ENCODE results near the gene AAK1. TPM values are rescaled to one million over a fixed set of nuclear protein-coding genes. Genes with fewer than 3 reads are reported as not detected.

AAK1 gene
- total RNA-seq, 1 experiment from 2014 or later: 75.8 TPM

DNA sequence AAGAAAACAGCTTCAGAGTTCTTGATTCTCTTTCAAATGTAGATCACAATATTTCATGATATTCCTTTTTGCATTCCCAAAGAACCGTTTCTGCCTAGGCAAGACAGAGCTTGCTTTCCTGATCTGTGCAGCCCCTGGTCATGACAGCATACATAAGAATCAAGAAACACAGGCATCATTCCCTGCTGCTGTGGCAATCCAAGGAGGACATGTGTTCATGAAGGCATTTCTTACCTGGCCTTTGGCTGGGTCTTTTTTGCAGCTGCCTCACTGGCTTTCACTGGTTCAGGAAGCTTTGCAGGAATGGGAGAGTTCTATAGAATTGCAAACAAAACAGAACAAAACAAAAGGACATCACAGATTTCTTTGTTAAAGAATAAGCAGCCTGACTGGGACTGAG lies 118.7 kb downstream of the AAK1 start:
- no peaks in the 10 kb centered on the region for H3K9me3 Mint-ChIP-seq (ENCODE audit: unreplicated experiment)
- H3K4me1 Mint-ChIP-seq (ENCODE audit: insufficient read depth, unreplicated experiment): no peaks in the 10 kb centered on the region
- intact Hi-C loops (cut with micrococcal nuclease): no loop called here
- TF ChIP-seq, protein P1, sequence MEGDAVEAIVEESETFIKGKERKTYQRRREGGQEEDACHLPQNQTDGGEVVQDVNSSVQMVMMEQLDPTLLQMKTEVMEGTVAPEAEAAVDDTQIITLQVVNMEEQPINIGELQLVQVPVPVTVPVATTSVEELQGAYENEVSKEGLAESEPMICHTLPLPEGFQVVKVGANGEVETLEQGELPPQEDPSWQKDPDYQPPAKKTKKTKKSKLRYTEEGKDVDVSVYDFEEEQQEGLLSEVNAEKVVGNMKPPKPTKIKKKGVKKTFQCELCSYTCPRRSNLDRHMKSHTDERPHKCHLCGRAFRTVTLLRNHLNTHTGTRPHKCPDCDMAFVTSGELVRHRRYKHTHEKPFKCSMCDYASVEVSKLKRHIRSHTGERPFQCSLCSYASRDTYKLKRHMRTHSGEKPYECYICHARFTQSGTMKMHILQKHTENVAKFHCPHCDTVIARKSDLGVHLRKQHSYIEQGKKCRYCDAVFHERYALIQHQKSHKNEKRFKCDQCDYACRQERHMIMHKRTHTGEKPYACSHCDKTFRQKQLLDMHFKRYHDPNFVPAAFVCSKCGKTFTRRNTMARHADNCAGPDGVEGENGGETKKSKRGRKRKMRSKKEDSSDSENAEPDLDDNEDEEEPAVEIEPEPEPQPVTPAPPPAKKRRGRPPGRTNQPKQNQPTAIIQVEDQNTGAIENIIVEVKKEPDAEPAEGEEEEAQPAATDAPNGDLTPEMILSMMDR (IDR thresholded peaks at IDR 0.05; ENCODE audit: unreplicated experiment): no peak
- no peak overlapping the region for H3K4me3 Mint-ChIP-seq (ENCODE audit: unreplicated experiment)
- H3K36me3 Mint-ChIP-seq (ENCODE audit: insufficient read depth, unreplicated experiment): peaks cover 71% of the 10 kb centered on the region
- POLR2A ChIA-PET: interaction anchor here (0.6 to 1.2 kb wide), 2 partner anchors 24 to 144 kb away, joined by 3 read pairs; no protein-coding TSS in a partner anchor
- CTCF ChIA-PET: interaction anchor here (0.6 to 1.2 kb wide), 3 partner anchors 26 to 231 kb away, joined by 3 to 4 read pairs (median 4); no protein-coding TSS in a partner anchor
- H3K27me3 Mint-ChIP-seq (ENCODE audit: insufficient read depth, unreplicated experiment): no peaks in the 10 kb centered on the region
- DNase-seq (ENCODE audit: unreplicated experiment): no peak
- BruUV-seq (replicated peaks): no TSS peak
- H3K27ac Mint-ChIP-seq (ENCODE audit: low read depth, unreplicated experiment): no peak overlapping the region

DNA sequence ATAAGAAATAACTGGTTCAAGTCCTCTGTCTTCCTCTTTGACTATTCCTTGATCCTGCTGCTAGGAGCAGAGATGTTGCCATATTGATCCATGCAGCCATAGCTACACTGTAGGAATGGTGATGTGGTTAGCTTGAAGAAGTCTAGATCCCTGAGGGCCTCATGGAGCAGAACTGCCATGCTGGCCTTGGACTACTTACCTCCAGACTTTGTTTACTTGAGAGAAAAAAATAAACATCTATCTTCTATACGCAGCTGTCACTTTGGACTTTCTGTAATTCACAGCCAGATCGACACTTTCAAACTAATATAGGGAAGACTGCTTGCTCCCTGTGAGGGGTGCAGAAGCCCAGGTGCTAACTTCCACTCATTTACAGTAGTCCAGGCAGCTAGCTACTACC lies 121.8 kb downstream of the AAK1 start:
- TF ChIP-seq, protein P1 (IDR thresholded peaks at IDR 0.05; ENCODE audit: unreplicated experiment): no peak
- no peak overlapping the region for H3K27ac Mint-ChIP-seq (ENCODE audit: low read depth, unreplicated experiment)
- no peak for DNase-seq (ENCODE audit: unreplicated experiment)
- H3K4me1 Mint-ChIP-seq (ENCODE audit: insufficient read depth, unreplicated experiment): no peaks in the 10 kb centered on the region
- POLR2A ChIA-PET: no interaction called here
- intact Hi-C loops (cut with micrococcal nuclease): no loop called here
- no peaks in the 10 kb centered on the region for H3K27me3 Mint-ChIP-seq (ENCODE audit: insufficient read depth, unreplicated experiment)
- H3K4me3 Mint-ChIP-seq (ENCODE audit: unreplicated experiment): no peak overlapping the region
- no peaks in the 10 kb centered on the region for H3K9me3 Mint-ChIP-seq (ENCODE audit: unreplicated experiment)
- H3K36me3 Mint-ChIP-seq (ENCODE audit: insufficient read depth, unreplicated experiment): peaks cover 91% of the 10 kb centered on the region
- no TSS peak for BruUV-seq (replicated peaks)
- CTCF ChIA-PET: no interaction called here

DNA sequence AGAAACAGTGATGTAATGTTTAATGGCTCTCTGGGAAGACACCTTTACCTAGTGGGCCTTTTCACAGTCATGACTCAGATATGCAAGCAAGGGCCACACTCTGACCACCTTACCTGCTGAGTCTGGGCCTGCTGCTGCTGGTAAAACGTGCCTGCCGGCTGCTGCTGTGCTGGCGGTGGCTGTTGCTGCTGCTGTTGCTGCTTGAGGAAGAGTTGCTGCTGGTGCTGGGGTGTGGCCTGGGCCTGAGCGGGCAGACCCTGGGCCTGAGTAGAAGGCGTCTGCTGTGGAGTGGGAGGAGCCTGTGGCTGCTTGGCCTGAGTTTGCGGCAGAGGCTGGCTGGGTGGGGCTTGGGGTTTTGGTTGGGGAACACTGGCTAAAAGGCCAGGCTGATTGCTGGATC lies 124.7 kb downstream of the AAK1 start:
- no peak overlapping the region for H3K4me3 Mint-ChIP-seq (ENCODE audit: unreplicated experiment)
- TF ChIP-seq, protein P1 (IDR thresholded peaks at IDR 0.05; ENCODE audit: unreplicated experiment): no peak
- no TSS peak for BruUV-seq (replicated peaks)
- no peak for DNase-seq (ENCODE audit: unreplicated experiment)
- H3K27me3 Mint-ChIP-seq (ENCODE audit: insufficient read depth, unreplicated experiment): no peaks in the 10 kb centered on the region
- no peak overlapping the region for H3K27ac Mint-ChIP-seq (ENCODE audit: low read depth, unreplicated experiment)
- H3K9me3 Mint-ChIP-seq (ENCODE audit: unreplicated experiment): no peaks in the 10 kb centered on the region
- intact Hi-C loops (cut with micrococcal nuclease): no loop called here
- ChIA-PET CTCF (no interaction called here), POLR2A (no interaction called here)
- H3K4me1 Mint-ChIP-seq (ENCODE audit: insufficient read depth, unreplicated experiment): no peaks in the 10 kb centered on the region
- H3K36me3 Mint-ChIP-seq (ENCODE audit: insufficient read depth, unreplicated experiment): peaks cover 89% of the 10 kb centered on the region

DNA sequence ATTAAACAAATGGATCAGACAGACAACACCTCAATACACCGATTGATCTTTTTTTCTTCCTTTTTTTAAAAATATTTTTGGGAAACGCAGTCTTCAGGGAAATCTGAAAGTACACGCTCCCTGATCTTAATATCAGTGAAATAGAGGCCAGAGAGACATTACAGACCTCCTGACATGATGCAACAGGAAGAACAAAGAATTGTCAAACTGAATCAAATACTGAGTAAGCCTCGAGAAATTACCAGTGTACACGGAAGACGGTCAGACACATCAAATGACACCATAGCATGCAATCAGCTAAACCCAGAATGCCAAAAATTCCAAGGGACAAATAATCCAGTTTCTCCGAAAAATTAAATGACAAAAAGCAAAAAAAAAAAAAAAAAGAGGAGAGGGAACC lies 126.1 kb downstream of the AAK1 start:
- ChIA-PET CTCF (interaction anchor here (0.6 to 0.7 kb wide), 2 partner anchors 28 to 54 kb away, joined by 3 read pairs; no protein-coding TSS in a partner anchor), POLR2A (interaction anchor here (1.2 kb wide), 1 partner anchor 10 kb away, joined by 3 read pairs; no protein-coding TSS in a partner anchor)
- Mint-ChIP-seq H3K4me1 (ENCODE audit: insufficient read depth, unreplicated experiment) (no peaks in the 10 kb centered on the region), H3K9me3 (ENCODE audit: unreplicated experiment) (no peaks in the 10 kb centered on the region), H3K36me3 (ENCODE audit: insufficient read depth, unreplicated experiment) (peaks cover 91% of the 10 kb centered on the region), H3K4me3 (ENCODE audit: unreplicated experiment) (no peak overlapping the region), H3K27me3 (ENCODE audit: insufficient read depth, unreplicated experiment) (no peaks in the 10 kb centered on the region), H3K27ac (ENCODE audit: low read depth, unreplicated experiment) (no peak overlapping the region)
- TF ChIP-seq, protein P1 (IDR thresholded peaks at IDR 0.05; ENCODE audit: unreplicated experiment): no peak
- intact Hi-C loops (cut with micrococcal nuclease): no loop called here
- no peak for DNase-seq (ENCODE audit: unreplicated experiment)
- no TSS peak for BruUV-seq (replicated peaks)

All from MCF 10A (cell line).